K562 (cell line): ENCODE data around the gene UTP11. TPM values are rescaled to one million over a fixed set of nuclear protein-coding genes. Genes with fewer than 3 reads are reported as not detected.

ENCODE experiments used
- ARID4B ChIP-seq: sonication (generic); formaldehyde crosslinking; IDR thresholded peaks from 2 replicates; pipeline ENCODE4 v1.8.0; 2022; ENCODE audit warnings: mild to moderate bottlenecking, missing genetic modification reagents
- BCOR ChIP-seq: fragments of 450-650 bp; IDR thresholded peaks from 2 replicates; pipeline ENCODE4 v1.6.1; 2016
- CEBPB ChIP-seq: fragments of 450-650 bp; IDR thresholded peaks from 2 replicates; pipeline ENCODE4 v1.6.1; 2016; ENCODE audit warnings: missing genetic modification characterization, missing compliant biosample characterization
- CHAMP1 ChIP-seq: fragments of 450-650 bp; IDR thresholded peaks from 2 replicates; pipeline ENCODE4 v1.6.1; 2016; ENCODE audit warnings: mild to moderate bottlenecking
- CREM ChIP-seq: IDR thresholded peaks from 2 replicates; pipeline ENCODE4 v1.6.1; 2014; ENCODE audit warnings: antibody characterized with exemption, low read depth
- FOXM1 ChIP-seq, 2 experiments: fragments of 450-650 bp in 1 of 2; sonication (generic) in 1 of 2; formaldehyde crosslinking in 1 of 2; IDR thresholded peaks; 2 replicates each; pipeline versions ENCODE4 v1.6.1 to v1.9.0; 2017 to 2022; ENCODE audit warnings: low read depth in 2 of 2, mild to moderate bottlenecking in 2 of 2, missing genetic modification reagents in 1 of 2, moderate library complexity in 1 of 2
- FUS ChIP-seq: fragments of 200-400 bp; formaldehyde crosslinking; optimal IDR thresholded peaks from 2 replicates; pipeline ENCODE3; 2017; ENCODE audit warnings: low read depth, low read length
- HIVEP1 ChIP-seq: fragments of 250-450 bp; sonication (Bioruptor Pico); IDR thresholded peaks from 2 replicates; pipeline ENCODE4 v1.4.0; 2020; ENCODE audit warnings: mild to moderate bottlenecking
- IFI16 ChIP-seq: fragments of 250-450 bp; sonication (Bioruptor Pico); IDR thresholded peaks from 2 replicates; pipeline ENCODE4 v2.1.2; 2022; ENCODE audit warnings: mild to moderate bottlenecking, inconsistent platforms
- L3MBTL2 ChIP-seq: fragments of 450-650 bp; IDR thresholded peaks from 2 replicates; pipeline ENCODE4 v1.6.1; 2016; ENCODE audit warnings: mild to moderate bottlenecking, moderate library complexity
- MAZ ChIP-seq, 2 experiments: fragments of 450-650 bp in 1 of 2; sonication (generic) in 1 of 2; formaldehyde crosslinking; IDR thresholded peaks in 1 of 2; conservative IDR thresholded peaks in 1 of 2; 2 replicates each; pipeline versions ENCODE4 v1.4.0 to v1.5.0; 2020; ENCODE audit warnings: mild to moderate bottlenecking in 1 of 2, missing genetic modification reagents in 1 of 2
- MBD2 ChIP-seq: sonication (generic); IDR thresholded peaks from 2 replicates; pipeline ENCODE4 v1.6.1; 2016; ENCODE audit warnings: low read depth, borderline replicate concordance
- MXI1 ChIP-seq: IDR thresholded peaks from 2 replicates; pipeline ENCODE4 v1.6.1; 2011; ENCODE audit warnings: low read depth, mild to moderate bottlenecking, improper control_type of control experiment, low read length
- NKRF ChIP-seq: fragments of 450-650 bp; IDR thresholded peaks from 2 replicates; pipeline ENCODE4 v1.6.1; 2016; ENCODE audit warnings: borderline replicate concordance
- PCBP1 ChIP-seq: fragments of 200-400 bp; formaldehyde crosslinking; IDR thresholded peaks from 2 replicates; pipeline ENCODE4 v1.6.1; 2018; ENCODE audit warnings: mild to moderate bottlenecking, low read depth, low read length; ENCODE audit not compliant: poor library complexity, severe bottlenecking
- PHF21A ChIP-seq: fragments of 450-650 bp; IDR thresholded peaks from 2 replicates; pipeline ENCODE4 v1.6.1; 2017; ENCODE audit warnings: low read depth, borderline replicate concordance
- PRMT5 ChIP-seq: sonication (generic); formaldehyde crosslinking; IDR thresholded peaks from 2 replicates; pipeline ENCODE4 v1.5.0; 2020; ENCODE audit warnings: missing genetic modification reagents
- SAP30 ChIP-seq: fragments of 200-600 bp; sonication (generic); IDR thresholded peaks from 2 replicates; pipeline ENCODE4 v1.6.1; 2012; ENCODE audit warnings: borderline replicate concordance, low read depth, mild to moderate bottlenecking, moderate library complexity, low read length, control low read depth, inconsistent platforms; ENCODE audit not compliant: insufficient read depth, poor library complexity, severe bottlenecking
- polyA plus RNA-seq, 8 experiments: library from polyadenylated mRNA; depleted of rRNA in 4 of 8; stranded (reverse) in 5 of 8; unstranded in 3 of 8; fragments of >200 nt; fragmentation: Nextera tagmentation in 2 of 8; fragmentation: Illumina TruSeq in 1 of 8; extraction: Ambion mirVana in 2 of 8; extraction: Trizol in 1 of 8; gene quantifications; 2 replicates each; pipeline versions ENCODE4 v1.2.1 to v1.2.3, GENCODE V29; 2011 to 2014; ENCODE audit warnings: inconsistent platforms in 1 of 8, missing spikeins in 1 of 8
- total RNA-seq, 7 experiments: library from RNA; depleted of rRNA in 6 of 7; stranded (reverse); fragments of >200 nt in 6 of 7; fragmentation: Illumina TruSeq in 2 of 7; extraction: Trizol in 2 of 7; gene quantifications; 2 replicates each; pipeline versions ENCODE4 v1.2.1 to v1.2.3, GENCODE V29; 2011 to 2021; ENCODE audit warnings: low replicate concordance in 1 of 7

UTP11 gene
- total and polyA plus RNA-seq, 9 of the 15 experiments (the other 6 are each of a cell fraction or from before 2014, with no cell fraction given) = 91.1 to 378 (median 221) TPM

- peak; percentile 32; the same call in 1 of the 2 replicates for TF ChIP-seq NKRF
- peak; percentile 15; the same call in 1 of the 2 replicates for TF ChIP-seq BCOR
- TF ChIP-seq SAP30 = peak; percentile 60
- TF ChIP-seq CREM = peak; percentile 36; the same call in 1 of the 2 replicates
- TF ChIP-seq MBD2 = 0 out of 2 replicates have a peak, but pooled peaks have one; percentile 19
- no peak for TF ChIP-seq HIVEP1 (CRISPR knock-in tag)
- no peak for TF ChIP-seq FOXM1 (IDR thresholded peaks at IDR 0.05; ENCODE audit: low read depth)
- TF ChIP-seq FOXM1 (CRISPR knock-in tag; IDR thresholded peaks at IDR 0.05; ENCODE audit: low read depth) = 0 out of 2 replicates have a peak, but pooled peaks have one; percentile 36
- peak; percentile 86 for TF ChIP-seq PCBP1
- peak; percentile 70 for TF ChIP-seq L3MBTL2
- TF ChIP-seq ARID4B (CRISPR knock-in tag) = peak; percentile 83
- TF ChIP-seq PRMT5 (CRISPR knock-in tag) = no peak
- TF ChIP-seq PHF21A = 0 out of 2 replicates have a peak, but pooled peaks have one; percentile 12
- TF ChIP-seq CEBPB (tag) = no peak
- peak; percentile 77 for TF ChIP-seq FUS
- peak; percentile 41 to 57; a peak in 2 of 4 replicates for TF ChIP-seq MAZ (CRISPR knock-in tag; conservative IDR thresholded peaks at IDR 0.05 in 1 of 2, IDR thresholded peaks at IDR 0.05 in 1 of 2)
- no peak for TF ChIP-seq CHAMP1
- peak; percentile 88; the same call in 1 of the 2 replicates for TF ChIP-seq MXI1
- no peak for TF ChIP-seq IFI16 (CRISPR knock-in tag)
These were observed 34.5 kb downstream of the UTP11 start (continued) for GRCh38 chr1:38046884-38047602.
